Coronary artery (tissue), 2 donors: ENCODE data around the gene TATDN2.

Source experiments
- DNase-seq: peaks from one replicate; pipeline ENCODE4 v3.0.0-alpha.2; 2017; ENCODE audit warnings: low spot score
- H3K27ac ChIP-seq, 2 donors: fragments of 200-600 bp; sonication (generic); one replicate each; pipeline ENCODE4 v1.5.1; 2016 to 2019
- H3K4me3 ChIP-seq: fragments of 200-600 bp; sonication (generic); 2 replicates; pipeline ENCODE4 v1.5.1; 2016; ENCODE audit warnings: mild to moderate bottlenecking, moderate library complexity
- CTCF ChIP-seq: fragments of 200-600 bp; sonication (generic); IDR thresholded peaks from one replicate; pipeline ENCODE4 v1.5.1; 2019; ENCODE audit warnings: antibody characterized with exemption

The TATDN2 gene

GRCh38 chr3:10215578-10216368 lies 32.5 kb upstream of the TATDN2 start:
- no peak for DNase-seq
- no peak overlapping the region for H3K27ac ChIP-seq
- no peak overlapping the region for H3K4me3 ChIP-seq
- no peak for TF ChIP-seq CTCF

GRCh38 chr3:10217359-10217758 lies 30.9 kb upstream of the TATDN2 start:
- no peak for DNase-seq
- Histone ChIP-seq H3K27ac (no peak overlapping the region), H3K4me3 (no peak overlapping the region)
- no peak for TF ChIP-seq CTCF

GRCh38 chr3:10219737-10220136 lies 28.5 kb upstream of the TATDN2 start:
- H3K27ac ChIP-seq: no peak overlapping the region
- no peak for TF ChIP-seq CTCF
- no peak for DNase-seq
- H3K4me3 ChIP-seq: no peak overlapping the region

- no peak for TF ChIP-seq CTCF
- no peak overlapping the region for H3K27ac ChIP-seq
- DNase-seq: no peak
- no peak overlapping the region for H3K4me3 ChIP-seq
Measured at GRCh38 chr3:10223676-10224639, 24.3 kb upstream of the TATDN2 start.

GRCh38 chr3:10224794-10225665 lies 23.2 kb upstream of the TATDN2 start:
- peak overlapping the region in 1 of 2 donors; percentile 48 for H3K27ac ChIP-seq

More at GRCh38 chr3:10224794-10225665, 23.2 kb upstream of the TATDN2 start:
- DNase-seq: peak; percentile 81
- peak; percentile 78 for TF ChIP-seq CTCF
- no peak overlapping the region for H3K4me3 ChIP-seq
